WTC11 (cell line): ENCODE results near the gene TAF10.

Source experiments
- CREB1 ChIP-seq: sonication (generic); formaldehyde crosslinking; IDR thresholded peaks from 2 replicates; pipeline ENCODE4 v1.8.0; 2023; ENCODE audit warnings: mild to moderate bottlenecking, missing genetic modification reagents
- TCF7 ChIP-seq: sonication (generic); formaldehyde crosslinking; IDR thresholded peaks from 2 replicates; pipeline ENCODE4 v1.8.0; 2022; ENCODE audit warnings: mild to moderate bottlenecking, low read depth, missing genetic modification reagents, moderate library complexity
- ZNF232 ChIP-seq: sonication (generic); formaldehyde crosslinking; IDR thresholded peaks from 2 replicates; pipeline ENCODE4 v1.8.0; 2022; ENCODE audit warnings: mild to moderate bottlenecking, missing genetic modification reagents
- TF ChIP-seq, protein P1 (sequence below): fragments of 200-600 bp; IDR thresholded peaks from 2 replicates; pipeline ENCODE4 v1.8.0; 2022; ENCODE audit warnings: antibody characterized with exemption
- TF ChIP-seq, protein P2 (sequence below): sonication (generic); formaldehyde crosslinking; IDR thresholded peaks from 2 replicates; pipeline ENCODE4 v1.8.0; 2022; ENCODE audit warnings: mild to moderate bottlenecking, missing genetic modification reagents
- TF ChIP-seq, protein P3 (sequence below): sonication (generic); formaldehyde crosslinking; conservative IDR thresholded peaks from 2 replicates; pipeline ENCODE4 v1.8.1; 2022; ENCODE audit warnings: mild to moderate bottlenecking, missing genetic modification reagents
- TF ChIP-seq, protein P4 (sequence below): sonication (generic); formaldehyde crosslinking; IDR thresholded peaks from 2 replicates; pipeline ENCODE4 v1.8.0; 2022; ENCODE audit warnings: mild to moderate bottlenecking, missing genetic modification reagents
- TF ChIP-seq, protein P5 (sequence below): sonication (generic); formaldehyde crosslinking; IDR thresholded peaks from 2 replicates; pipeline ENCODE4 v1.8.0; 2022; ENCODE audit warnings: missing genetic modification reagents
- TF ChIP-seq, protein P6 (sequence below): sonication (generic); formaldehyde crosslinking; IDR thresholded peaks from 2 replicates; pipeline ENCODE4 v1.8.1; 2023; ENCODE audit warnings: mild to moderate bottlenecking, missing genetic modification reagents
- TF ChIP-seq, protein P7 (sequence below): sonication (generic); formaldehyde crosslinking; IDR thresholded peaks from 2 replicates; pipeline ENCODE4 v1.8.1; 2023; ENCODE audit warnings: mild to moderate bottlenecking, missing genetic modification reagents, moderate library complexity

DNA sequence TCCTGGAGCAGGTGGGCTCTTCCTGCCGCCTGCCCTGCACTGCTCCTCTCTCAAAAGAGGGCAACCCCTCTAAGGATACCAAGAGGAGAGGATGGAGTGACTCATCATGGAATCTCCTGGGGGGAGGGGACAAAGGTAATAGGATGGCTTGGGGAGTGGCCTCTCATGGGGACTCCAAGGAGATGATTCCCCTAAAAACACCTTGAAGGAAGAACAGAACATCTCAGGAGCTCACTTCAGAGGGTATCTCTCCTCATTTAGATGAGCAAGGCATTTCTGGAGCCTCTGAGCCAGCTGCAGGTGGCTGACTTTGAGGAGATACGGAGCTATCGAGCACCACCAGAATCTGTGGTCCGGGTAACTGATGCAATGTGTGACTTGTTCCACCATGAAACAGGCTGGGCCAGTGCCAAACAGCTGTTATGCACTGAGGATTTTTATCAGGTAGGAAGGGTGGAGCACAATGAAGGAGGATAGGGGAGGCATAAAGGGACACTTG lies 48.8 kb downstream of the TAF10 start:
- TF ChIP-seq, protein P1, sequence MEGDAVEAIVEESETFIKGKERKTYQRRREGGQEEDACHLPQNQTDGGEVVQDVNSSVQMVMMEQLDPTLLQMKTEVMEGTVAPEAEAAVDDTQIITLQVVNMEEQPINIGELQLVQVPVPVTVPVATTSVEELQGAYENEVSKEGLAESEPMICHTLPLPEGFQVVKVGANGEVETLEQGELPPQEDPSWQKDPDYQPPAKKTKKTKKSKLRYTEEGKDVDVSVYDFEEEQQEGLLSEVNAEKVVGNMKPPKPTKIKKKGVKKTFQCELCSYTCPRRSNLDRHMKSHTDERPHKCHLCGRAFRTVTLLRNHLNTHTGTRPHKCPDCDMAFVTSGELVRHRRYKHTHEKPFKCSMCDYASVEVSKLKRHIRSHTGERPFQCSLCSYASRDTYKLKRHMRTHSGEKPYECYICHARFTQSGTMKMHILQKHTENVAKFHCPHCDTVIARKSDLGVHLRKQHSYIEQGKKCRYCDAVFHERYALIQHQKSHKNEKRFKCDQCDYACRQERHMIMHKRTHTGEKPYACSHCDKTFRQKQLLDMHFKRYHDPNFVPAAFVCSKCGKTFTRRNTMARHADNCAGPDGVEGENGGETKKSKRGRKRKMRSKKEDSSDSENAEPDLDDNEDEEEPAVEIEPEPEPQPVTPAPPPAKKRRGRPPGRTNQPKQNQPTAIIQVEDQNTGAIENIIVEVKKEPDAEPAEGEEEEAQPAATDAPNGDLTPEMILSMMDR, result no peak
- TF ChIP-seq TCF7 (CRISPR knock-in tag), result no peak
- no peak for TF ChIP-seq CREB1
- TF ChIP-seq, protein P2, sequence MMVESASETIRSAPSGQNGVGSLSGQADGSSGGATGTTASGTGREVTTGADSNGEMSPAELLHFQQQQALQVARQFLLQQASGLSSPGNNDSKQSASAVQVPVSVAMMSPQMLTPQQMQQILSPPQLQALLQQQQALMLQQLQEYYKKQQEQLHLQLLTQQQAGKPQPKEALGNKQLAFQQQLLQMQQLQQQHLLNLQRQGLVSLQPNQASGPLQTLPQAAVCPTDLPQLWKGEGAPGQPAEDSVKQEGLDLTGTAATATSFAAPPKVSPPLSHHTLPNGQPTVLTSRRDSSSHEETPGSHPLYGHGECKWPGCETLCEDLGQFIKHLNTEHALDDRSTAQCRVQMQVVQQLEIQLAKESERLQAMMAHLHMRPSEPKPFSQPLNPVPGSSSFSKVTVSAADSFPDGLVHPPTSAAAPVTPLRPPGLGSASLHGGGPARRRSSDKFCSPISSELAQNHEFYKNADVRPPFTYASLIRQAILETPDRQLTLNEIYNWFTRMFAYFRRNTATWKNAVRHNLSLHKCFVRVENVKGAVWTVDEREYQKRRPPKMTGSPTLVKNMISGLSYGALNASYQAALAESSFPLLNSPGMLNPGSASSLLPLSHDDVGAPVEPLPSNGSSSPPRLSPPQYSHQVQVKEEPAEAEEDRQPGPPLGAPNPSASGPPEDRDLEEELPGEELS (CRISPR knock-in tag), result no peak
- TF ChIP-seq, protein P3, sequence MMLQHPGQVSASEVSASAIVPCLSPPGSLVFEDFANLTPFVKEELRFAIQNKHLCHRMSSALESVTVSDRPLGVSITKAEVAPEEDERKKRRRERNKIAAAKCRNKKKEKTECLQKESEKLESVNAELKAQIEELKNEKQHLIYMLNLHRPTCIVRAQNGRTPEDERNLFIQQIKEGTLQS (CRISPR knock-in tag), result no peak
- TF ChIP-seq, protein P4, sequence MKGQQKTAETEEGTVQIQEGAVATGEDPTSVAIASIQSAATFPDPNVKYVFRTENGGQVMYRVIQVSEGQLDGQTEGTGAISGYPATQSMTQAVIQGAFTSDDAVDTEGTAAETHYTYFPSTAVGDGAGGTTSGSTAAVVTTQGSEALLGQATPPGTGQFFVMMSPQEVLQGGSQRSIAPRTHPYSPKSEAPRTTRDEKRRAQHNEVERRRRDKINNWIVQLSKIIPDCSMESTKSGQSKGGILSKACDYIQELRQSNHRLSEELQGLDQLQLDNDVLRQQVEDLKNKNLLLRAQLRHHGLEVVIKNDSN (CRISPR knock-in tag), result no peak
- TF ChIP-seq, protein P5, sequence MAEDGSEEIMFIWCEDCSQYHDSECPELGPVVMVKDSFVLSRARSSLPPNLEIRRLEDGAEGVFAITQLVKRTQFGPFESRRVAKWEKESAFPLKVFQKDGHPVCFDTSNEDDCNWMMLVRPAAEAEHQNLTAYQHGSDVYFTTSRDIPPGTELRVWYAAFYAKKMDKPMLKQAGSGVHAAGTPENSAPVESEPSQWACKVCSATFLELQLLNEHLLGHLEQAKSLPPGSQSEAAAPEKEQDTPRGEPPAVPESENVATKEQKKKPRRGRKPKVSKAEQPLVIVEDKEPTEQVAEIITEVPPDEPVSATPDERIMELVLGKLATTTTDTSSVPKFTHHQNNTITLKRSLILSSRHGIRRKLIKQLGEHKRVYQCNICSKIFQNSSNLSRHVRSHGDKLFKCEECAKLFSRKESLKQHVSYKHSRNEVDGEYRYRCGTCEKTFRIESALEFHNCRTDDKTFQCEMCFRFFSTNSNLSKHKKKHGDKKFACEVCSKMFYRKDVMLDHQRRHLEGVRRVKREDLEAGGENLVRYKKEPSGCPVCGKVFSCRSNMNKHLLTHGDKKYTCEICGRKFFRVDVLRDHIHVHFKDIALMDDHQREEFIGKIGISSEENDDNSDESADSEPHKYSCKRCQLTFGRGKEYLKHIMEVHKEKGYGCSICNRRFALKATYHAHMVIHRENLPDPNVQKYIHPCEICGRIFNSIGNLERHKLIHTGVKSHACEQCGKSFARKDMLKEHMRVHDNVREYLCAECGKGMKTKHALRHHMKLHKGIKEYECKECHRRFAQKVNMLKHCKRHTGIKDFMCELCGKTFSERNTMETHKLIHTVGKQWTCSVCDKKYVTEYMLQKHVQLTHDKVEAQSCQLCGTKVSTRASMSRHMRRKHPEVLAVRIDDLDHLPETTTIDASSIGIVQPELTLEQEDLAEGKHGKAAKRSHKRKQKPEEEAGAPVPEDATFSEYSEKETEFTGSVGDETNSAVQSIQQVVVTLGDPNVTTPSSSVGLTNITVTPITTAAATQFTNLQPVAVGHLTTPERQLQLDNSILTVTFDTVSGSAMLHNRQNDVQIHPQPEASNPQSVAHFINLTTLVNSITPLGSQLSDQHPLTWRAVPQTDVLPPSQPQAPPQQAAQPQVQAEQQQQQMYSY (CRISPR knock-in tag), result no peak
- TF ChIP-seq, protein P6, sequence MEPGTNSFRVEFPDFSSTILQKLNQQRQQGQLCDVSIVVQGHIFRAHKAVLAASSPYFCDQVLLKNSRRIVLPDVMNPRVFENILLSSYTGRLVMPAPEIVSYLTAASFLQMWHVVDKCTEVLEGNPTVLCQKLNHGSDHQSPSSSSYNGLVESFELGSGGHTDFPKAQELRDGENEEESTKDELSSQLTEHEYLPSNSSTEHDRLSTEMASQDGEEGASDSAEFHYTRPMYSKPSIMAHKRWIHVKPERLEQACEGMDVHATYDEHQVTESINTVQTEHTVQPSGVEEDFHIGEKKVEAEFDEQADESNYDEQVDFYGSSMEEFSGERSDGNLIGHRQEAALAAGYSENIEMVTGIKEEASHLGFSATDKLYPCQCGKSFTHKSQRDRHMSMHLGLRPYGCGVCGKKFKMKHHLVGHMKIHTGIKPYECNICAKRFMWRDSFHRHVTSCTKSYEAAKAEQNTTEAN (CRISPR knock-in tag), result no peak
- no peak for TF ChIP-seq ZNF232 (CRISPR knock-in tag)
- TF ChIP-seq, protein P7, sequence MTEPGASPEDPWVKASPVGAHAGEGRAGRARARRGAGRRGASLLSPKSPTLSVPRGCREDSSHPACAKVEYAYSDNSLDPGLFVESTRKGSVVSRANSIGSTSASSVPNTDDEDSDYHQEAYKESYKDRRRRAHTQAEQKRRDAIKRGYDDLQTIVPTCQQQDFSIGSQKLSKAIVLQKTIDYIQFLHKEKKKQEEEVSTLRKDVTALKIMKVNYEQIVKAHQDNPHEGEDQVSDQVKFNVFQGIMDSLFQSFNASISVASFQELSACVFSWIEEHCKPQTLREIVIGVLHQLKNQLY, result no peak
